DMS53 treated with DMSO at 0.1 percent for 48 hours (cell line): Measurements from ENCODE around the gene APOOL.
A peak's percentile ranks its signal among the peaks of the same experiment; 100 is the strongest.
"Not testable (repeated sequence)": the region's sequence is repeated elsewhere in the genome, so short reads cannot be mapped to it uniquely, and the experiment has no call there.

Experiments used
- DNase-seq: peaks from one replicate; lab custom pipeline; 2025; ENCODE audit not compliant: unreplicated experiment; lab: John Stamatoyannopoulos, UW

Gene APOOL

DNA sequence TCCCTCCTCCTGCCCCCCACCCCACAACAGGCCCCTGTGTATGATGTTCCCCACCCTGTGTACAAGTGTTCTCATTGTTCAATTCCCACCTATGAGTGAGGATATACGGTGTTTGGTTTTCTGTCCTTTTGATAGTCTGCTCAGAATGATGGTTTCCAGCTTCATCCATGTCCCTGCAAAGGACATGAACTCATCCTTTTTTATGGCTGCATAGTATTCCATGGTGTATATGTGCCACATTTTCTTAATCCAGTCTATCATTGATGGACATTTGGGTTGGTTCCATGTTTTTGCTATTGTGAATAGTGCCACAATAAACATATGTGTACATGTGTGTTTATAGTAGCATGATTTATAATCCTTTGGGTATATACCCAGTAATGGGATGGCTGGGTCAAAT, 73.6 kb downstream of the APOOL start:
- DNase-seq: not testable (repeated sequence)

DNA sequence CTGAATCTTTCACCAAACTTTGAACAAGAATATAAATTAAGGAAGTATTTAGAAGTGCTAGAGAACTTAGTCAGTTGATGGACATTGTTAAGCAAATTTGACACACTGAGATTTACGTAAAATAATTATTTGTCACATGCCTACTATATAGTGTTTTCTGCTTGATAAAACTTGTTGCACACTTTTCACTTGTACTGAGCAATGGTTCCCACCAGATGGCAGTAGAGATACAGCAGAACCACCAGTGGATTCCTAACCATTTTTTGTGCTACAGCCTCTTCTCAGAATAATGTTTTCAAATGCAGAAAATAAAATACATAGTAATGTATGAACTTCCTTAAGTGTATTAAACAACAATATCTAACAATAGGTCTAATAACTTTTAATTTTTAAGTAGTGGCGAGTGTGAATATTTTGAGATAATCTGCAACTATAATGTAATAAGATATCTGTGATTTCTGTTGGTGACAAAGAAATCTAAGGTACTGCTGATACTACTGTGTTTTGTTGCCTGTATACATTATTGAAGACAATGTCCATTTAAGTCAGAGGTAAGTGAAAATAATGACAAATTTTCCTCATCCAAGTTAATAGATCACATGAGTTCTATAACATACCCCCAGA, 81.2 kb downstream of the APOOL start:
- peak; percentile 14 for DNase-seq

DNA sequence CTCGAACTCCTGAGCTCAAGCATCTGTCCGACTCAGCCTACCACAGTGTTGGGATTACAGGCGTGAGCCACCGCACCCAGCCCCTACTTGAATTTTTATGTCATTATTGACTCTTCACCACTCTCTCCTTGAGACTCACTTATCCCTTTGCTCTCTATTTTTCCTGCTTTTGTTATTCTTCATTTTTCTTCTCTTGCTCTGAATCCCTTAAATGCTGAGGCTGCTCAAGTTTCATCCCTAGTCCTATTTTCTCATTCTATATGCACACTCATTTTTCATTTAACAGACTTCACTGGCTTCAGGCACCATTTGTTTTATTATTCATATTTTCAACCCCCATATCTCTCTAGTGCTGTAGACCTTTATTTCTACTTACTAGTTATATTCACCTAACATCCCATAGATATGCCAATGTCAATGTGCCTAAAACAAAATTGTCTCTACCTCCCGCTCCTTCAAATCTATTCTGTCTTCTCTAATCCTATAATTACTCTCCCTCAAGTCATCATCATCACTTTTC, 85.7 kb downstream of the APOOL start:
- DNase-seq: no peak

DNA sequence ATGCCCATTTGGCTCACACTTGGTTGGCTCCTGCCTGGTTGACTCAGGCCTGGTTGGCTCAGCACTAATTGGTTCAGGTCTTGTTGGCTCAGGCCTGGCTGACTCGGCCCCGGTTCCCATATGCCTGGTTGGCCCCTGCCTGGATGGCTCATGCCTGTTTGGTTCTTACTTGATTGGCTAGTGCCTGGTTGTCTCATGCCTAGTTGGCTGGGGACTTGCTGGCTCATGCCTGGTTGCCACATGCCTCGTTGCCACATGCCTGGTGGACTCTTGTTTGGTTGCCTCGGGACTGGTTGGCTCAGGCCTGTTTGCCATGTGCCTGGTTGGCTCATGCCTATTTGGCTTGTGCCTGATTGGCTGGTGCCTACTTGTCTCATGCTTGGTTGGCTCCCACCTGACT, 103.7 kb downstream of the APOOL start:
- no peak for DNase-seq

DNA sequence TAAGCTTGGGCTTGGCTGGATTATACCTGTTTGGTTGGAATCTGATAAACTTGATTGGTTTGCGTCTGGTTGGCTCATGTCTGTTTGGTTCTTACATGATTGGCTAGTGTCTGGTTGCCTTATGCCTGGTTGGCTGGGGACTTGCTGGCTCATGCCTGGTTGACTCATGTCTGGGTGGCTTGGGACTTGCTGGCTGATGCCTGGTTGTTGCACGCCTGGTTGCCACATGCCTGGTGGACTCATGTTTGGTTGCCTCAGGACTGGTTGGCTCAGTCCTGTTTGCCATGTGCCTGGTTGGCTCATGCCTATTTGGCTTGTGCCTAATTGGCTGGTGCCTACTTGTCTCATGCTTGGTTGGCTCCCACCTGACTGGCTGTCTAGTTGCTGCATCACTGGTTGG, 104.5 kb downstream of the APOOL start:
- no peak for DNase-seq

DNA sequence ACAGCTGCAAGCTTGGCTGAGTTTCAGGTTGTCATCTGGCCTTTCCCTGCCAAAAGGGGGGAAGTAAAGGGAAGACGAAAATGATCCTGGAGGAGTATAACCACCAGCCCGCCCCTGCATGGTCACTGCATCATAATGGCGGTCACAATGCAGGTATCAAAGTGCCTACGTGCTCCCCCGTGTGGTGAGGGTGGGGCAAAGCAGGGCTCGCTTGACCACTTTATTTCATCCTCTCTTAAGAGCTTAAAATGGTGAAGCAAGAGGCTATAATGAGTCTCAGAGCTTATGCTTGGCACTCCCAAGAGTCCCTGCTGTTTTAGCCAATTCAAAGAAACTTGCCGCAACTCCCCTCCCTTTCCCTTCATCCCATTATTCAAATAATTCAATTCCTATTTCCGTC, 105.6 kb downstream of the APOOL start:
- DNase-seq: peak; percentile 21

DNA sequence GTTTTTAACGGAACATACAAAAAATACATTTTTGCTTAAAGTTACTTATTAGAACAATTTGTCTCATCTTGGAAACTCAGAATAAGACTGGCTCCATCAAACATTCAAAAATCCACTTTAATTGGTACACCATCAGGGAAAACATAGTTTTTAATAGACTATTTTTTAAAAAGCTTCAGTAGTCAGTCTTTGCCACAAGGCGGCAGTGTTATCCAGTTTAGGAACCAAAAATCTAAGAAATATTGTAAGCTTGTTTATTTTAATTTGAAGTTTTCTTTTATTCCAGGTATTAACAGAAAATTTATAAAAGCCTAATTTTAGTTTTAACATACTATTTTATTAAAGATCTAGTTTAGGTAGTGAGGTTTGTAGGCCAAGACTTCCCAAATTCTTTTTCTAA, 107.7 kb downstream of the APOOL start:
- DNase-seq: no peak

DNA sequence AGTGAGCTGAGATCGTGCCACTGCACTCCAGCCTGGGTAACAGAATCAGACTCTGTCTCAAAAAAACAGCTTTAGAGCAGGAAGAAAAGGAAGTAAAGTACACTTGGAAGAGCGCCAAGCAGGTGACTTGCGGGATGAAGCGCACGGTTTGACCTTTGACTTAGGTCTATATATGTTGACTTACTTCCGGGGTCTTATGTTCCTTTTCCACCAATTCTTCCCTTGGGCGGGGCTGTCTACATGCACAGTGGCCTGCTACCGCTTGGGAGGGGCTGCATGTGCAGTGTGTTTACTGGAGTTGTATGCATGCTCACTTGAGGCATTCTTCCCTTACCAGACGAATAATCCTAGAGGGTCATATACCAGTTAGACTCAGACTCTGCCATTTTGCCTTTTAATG, 108.6 kb downstream of the APOOL start:
- DNase-seq: no peak

DNA sequence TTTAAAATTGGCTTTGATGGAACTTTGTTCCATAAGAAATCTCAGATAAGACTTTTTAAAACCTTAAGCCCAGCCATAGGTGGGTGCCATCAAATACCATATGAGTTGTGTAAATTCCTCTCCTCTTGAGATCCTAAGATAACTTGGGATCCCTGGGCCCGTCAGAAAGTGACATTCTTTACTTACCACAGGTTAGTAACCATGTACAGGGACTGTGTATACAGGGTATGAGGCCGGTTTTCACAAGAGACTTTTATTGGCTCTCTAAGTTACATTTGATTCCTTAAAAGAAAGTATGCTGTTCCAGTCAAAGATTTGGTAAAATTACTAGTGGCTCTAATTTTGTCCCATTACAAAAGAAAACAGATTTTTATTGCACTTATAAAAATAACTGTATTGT, 110.1 kb downstream of the APOOL start:
- DNase-seq: no peak

DNA sequence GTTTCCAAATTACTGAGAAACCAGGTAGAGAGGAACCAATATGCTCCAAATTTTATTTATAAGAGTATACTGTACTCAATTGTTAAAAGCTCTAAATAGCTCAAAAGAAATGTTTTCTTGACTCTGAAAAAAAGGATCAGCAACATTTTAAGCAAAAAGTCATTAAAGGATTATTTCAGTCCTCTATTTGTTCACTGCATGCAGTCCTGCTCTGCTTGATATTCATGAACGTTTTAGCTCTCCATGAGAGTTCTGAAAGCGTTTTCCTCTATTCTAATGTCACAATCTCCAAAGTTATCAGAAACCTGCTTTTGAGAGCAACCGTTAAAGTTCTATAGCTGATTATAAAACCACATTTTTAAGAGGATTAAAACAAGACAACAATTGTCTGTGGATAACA, 110.5 kb downstream of the APOOL start:
- no peak for DNase-seq

DNA sequence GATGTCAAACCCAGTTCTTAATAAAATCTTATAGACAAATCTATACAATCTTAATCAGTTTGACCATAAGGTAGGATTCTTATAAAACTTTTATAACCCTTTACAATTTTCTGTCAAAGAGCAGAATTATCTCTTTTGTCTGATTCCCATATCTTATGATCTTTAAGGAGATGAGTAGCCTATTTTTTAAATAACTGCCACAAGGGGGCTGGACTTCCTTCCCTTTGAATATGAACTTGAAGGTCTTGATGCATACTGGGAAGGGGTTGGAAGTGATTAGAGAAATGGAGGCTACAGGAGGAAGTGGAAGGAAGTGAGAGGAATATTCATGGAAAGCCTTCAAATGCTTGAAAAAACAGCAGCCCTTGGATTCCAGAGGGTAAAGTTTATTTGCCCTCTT, 111.1 kb downstream of the APOOL start:
- DNase-seq: no peak

DNA sequence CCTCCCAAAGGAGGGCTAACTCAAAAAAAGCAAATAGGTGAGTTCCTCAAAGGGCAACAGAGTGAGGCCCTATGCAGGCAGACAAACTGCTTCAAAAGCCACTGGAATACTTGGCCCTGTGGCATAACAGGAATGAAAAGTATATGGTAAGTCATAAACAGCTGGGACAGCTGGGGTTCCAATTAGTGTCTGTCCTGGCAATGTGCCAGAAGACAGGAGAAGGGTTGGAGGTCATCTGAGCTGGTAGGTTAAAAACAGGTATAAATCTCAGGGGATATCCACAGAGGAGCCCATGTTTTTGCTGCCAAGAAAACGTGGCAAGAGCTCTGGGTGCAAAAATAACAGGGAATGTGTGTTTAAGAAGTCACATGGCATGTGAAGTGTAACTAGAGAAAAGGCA, 111.6 kb downstream of the APOOL start:
- DNase-seq: no peak

DNA sequence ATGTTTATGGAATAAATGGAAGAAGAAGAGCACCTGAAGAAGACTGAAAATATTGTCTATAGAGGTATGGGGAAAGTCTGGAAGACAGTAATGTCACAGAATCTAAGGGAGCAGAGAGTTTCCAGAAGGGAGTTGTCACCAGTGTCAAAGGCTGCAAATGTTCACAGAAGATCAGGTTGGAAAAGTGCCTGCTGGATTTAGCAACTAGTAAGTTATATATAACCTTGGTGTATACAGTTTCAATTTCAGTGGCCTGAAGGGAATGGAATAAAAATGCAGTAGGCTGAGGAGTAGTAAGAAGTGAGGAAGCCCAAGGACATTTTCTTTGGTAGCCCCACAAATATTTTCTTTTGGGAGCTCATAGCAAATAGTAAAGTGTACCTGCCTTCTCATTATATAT, 132.7 kb downstream of the APOOL start:
- DNase-seq: no peak

DNA sequence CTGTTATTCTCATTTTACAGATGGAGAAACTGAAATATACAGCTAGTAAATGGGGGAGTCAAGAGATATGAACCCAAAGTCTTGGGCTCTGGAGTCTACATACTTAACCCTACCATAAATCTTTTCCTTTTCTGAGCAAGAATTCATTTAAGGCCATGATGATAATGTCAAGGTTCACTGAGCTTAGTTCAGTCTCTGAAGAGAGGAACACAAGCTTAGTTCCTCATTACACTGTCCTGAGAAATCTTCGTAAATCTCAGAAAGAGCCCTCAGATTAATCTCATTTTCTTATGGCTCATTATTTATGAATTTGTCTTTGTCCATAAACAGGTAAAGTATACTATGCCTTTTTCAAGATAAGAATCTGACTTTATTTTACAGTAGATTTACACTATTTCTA, 135.7 kb downstream of the APOOL start:
- DNase-seq: no peak

DNA sequence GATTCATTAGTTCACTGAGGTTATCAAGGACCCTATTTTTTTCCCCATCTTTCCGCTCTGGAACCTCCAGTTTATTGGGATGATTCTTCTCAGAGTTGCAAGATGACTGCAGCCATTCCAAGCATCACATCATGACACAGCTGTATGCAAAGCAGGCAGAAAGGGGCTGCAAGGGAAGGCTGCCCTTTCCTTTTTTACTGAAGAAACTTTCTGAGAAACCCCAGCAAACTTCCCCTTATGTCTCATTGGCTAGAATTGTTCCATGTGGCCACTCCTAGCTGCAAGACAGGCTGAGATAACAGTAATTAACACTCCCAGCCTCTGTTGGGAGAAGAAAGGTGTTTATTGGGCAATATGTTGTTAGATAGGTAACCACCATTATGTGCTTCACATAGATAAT, 137.3 kb downstream of the APOOL start:
- DNase-seq: no peak
